ENCODE data around the gene LTO1. TPM values are rescaled to one million over a fixed set of nuclear protein-coding genes. Genes with fewer than 3 reads are reported as not detected.

The LTO1 gene
- total RNA-seq, 4 donors from 2014 or later: 28.3 to 131 (median 54.6) TPM

GRCh38 chr11:69656536-69657455 is 18.4 kb downstream of the LTO1 start:
- intact Hi-C loops (cut with DNase I; ENCODE audit: low total_unique reads): no loop called here
- in situ Hi-C loops (cut with MboI; ENCODE audit: low pct_ligation_motif_present in 1 of 4, low pct_unique_long_range_greater_than_20kb in 1 of 4, low sequenced_read_pairs in 3 of 4): loop anchor here in 2 of 4 donors (10.0 to 25.0 kb wide), 2 partner anchors 532 to 544 kb away; no protein-coding TSS in a partner anchor
- peaks cover 0 to 5% (median 0%) of the 10 kb centered on the region in 4 donors for H3K4me1 ChIP-seq
- H3K36me3 ChIP-seq: no peaks in the 10 kb centered on the region
- no peaks in the 10 kb centered on the region for H3K9me3 ChIP-seq
- WGBS, 2 donors (ENCODE audit: low coverage in 1 of 2): 84 to 88% methylated on average over 11 to 20 of the region's 20 CpGs
- H3K27me3 ChIP-seq: no peaks in the 10 kb centered on the region
- no peak overlapping the region for H3K27ac ChIP-seq
- H3K4me3 ChIP-seq: no peak overlapping the region
- TF ChIP-seq CTCF (IDR thresholded peaks at IDR 0.05) (no peak), EP300 (IDR thresholded peaks at IDR 0.05; ENCODE audit: low read depth) (no peak), POLR2A (IDR thresholded peaks at IDR 0.05) (no peak), POLR2AphosphoS5 (IDR thresholded peaks at IDR 0.05) (no peak)
- DNase-seq: no peak

DNA sequence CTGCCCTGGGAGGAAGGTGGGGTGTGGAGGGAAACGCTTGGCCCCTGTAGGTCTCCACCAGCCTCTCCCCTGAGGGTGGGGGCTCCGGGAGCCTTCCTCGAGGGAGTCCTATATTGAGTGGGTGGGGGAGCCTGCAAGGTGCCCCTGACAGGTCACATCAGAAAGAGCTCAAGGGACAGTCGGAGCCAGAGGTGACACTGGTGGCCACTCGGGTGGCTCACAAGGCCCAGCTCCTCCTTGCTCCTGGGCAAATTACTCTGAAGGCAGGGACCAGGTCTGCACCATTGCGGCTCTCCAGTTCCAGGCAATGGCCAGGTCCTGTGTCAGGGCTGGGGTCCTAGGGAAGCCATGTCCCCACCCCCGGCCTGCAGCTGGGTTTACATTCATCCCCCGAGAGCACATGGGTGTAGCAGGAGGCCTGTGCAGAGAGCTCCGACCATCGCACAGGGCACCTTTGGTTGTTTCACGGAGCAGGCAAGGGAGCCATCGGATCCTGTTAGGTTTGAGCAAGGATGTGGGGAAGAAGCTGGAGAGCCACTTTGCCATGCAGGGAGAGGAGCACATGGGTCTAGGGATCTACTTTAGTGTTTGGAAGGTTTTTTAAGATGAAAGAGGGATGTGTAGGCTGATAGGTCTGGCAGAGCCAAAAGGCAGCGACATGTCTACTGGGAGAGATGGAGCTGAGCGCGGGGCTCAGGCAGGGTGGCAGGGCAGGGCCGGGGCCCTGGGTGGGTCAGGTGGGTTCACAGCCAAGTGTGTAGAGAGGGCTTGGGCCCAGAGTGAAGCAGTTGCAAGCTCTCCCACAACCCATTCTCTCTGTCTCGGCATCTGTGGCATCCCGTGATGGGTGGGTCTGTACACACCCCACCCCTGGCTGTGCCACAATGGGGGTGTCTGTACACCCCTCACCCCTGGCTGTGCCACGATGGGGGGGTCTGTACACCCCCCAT is 19.4 kb downstream of the LTO1 start:
- WGBS, 2 donors (ENCODE audit: low coverage in 1 of 2): 86% methylated on average over 17 of the region's 19 CpGs; no CpG with 5 or more reads in 1 of the 2 donors
- in situ Hi-C loops (cut with MboI; ENCODE audit: low pct_ligation_motif_present in 1 of 4, low pct_unique_long_range_greater_than_20kb in 1 of 4, low sequenced_read_pairs in 3 of 4): loop anchor here in 2 of 4 donors (10.0 to 25.0 kb wide), 2 partner anchors 531 to 543 kb away; no protein-coding TSS in a partner anchor
- intact Hi-C loops (cut with DNase I; ENCODE audit: low total_unique reads): no loop called here

GRCh38 chr11:69654660-69655478 is 20.3 kb downstream of the LTO1 start:
- 50 to 63% methylated on average over 5 to 27 of the region's 27 CpGs for WGBS, 2 donors (ENCODE audit: low coverage in 1 of 2)
- DNase-seq: no peak
- H3K27me3 ChIP-seq: no peaks in the 10 kb centered on the region

More for the DNA sequence above, 19.4 kb downstream of the LTO1 start:
- no peak for DNase-seq
- Histone ChIP-seq H3K4me1 (peaks cover 0 to 5% (median 0%) of the 10 kb centered on the region in 4 donors), H3K27me3 (no peaks in the 10 kb centered on the region), H3K4me3 (no peak overlapping the region), H3K36me3 (no peaks in the 10 kb centered on the region), H3K9me3 (no peaks in the 10 kb centered on the region), H3K27ac (no peak overlapping the region)
- no peak for TF ChIP-seq POLR2A (IDR thresholded peaks at IDR 0.05)

More at GRCh38 chr11:69654660-69655478, 20.3 kb downstream of the LTO1 start:
- Histone ChIP-seq H3K4me1 (peaks cover 0 to 5% (median 0%) of the 10 kb centered on the region in 4 donors), H3K27ac (no peak overlapping the region), H3K36me3 (no peaks in the 10 kb centered on the region), H3K4me3 (no peak overlapping the region), H3K9me3 (no peaks in the 10 kb centered on the region)
- TF ChIP-seq POLR2A (IDR thresholded peaks at IDR 0.05) (no peak), CTCF (IDR thresholded peaks at IDR 0.05) (no peak), POLR2AphosphoS5 (IDR thresholded peaks at IDR 0.05) (no peak), EP300 (IDR thresholded peaks at IDR 0.05; ENCODE audit: low read depth) (no peak)
- intact Hi-C loops (cut with DNase I; ENCODE audit: low total_unique reads): no loop called here
- in situ Hi-C loops (cut with MboI; ENCODE audit: low pct_ligation_motif_present in 1 of 4, low pct_unique_long_range_greater_than_20kb in 1 of 4, low sequenced_read_pairs in 3 of 4): loop anchor here in 2 of 4 donors (10.0 to 25.0 kb wide), 2 partner anchors 530 to 543 kb away; no protein-coding TSS in a partner anchor

Measured in transverse colon (tissue), 4 donors.